GM12878 (cell line): ENCODE data around the gene LKAAEAR1. TPM values are rescaled to one million over a fixed set of nuclear protein-coding genes. Genes with fewer than 3 reads are reported as not detected.
A peak's percentile ranks its signal among the peaks of the same experiment; 100 is the strongest.

Source experiments
- ATAC-seq: fragments of 200-7000 bp; cut with Tn5 transposase; 3 replicates; pipeline ENCODE4 v1.9.1; 2020; ENCODE audit warnings: mild to moderate bottlenecking, moderate library complexity
- BruUV-seq: library from RNA; stranded (reverse); fragments of 400-500 nt; replicated peaks from 2 replicates; lab custom pipeline; 2021; lab: Mats Ljungman, UMichigan
- CTCF ChIA-PET: fragments of 300-600 bp; sonication (Branson Sonifier 250); formaldehyde crosslinking; extraction: SDS; loops from one replicate; lab custom pipeline; 2021; ENCODE audit warnings: inconsistent platforms; lab: Yijun Ruan, JAX
- POLR2A ChIA-PET: fragments of 350-600 bp; formaldehyde crosslinking; extraction: SDS; loops from one replicate; lab custom pipeline; 2021; ENCODE audit warnings: inconsistent platforms; lab: Charles Lee
- RAD21 ChIA-PET: fragments of 300-600 bp; sonication (Branson Sonifier 250); formaldehyde crosslinking; loops from one replicate; lab custom pipeline; 2023; ENCODE audit warnings: antibody characterized with exemption; ENCODE audit not compliant: unreplicated experiment; lab: Charles Lee
- SMC1A ChIA-PET: fragments of 300-600 bp; sonication (Branson Sonifier 250); formaldehyde crosslinking; loops from one replicate; lab custom pipeline; 2023; ENCODE audit not compliant: unreplicated experiment, uncharacterized antibody; lab: Charles Lee
- DNase-seq: peaks from one replicate; pipeline ENCODE4 v3.0.0-alpha.2; 2011; ENCODE audit warnings: low read depth, low spot score
- FAIRE-seq: peaks from 3 replicates; lab custom pipeline; 2011; peaks lifted over from hg19 to GRCh38; lab: Jason Lieb, UNC
- H2AFZ ChIP-seq: 2 replicates; pipeline ENCODE4 v1.6.0; 2011; ENCODE audit warnings: low read depth, low read length, control low read depth; ENCODE audit not compliant: control insufficient read depth
- H3K27ac ChIP-seq: 2 replicates; pipeline ENCODE4 v1.5.1; 2011; ENCODE audit warnings: control low read depth; ENCODE audit not compliant: control insufficient read depth, insufficient read depth
- H3K27me3 ChIP-seq, 2 experiments: replicated peaks in 1 of 2; 2 replicates each; pipeline versions ENCODE4 v1.6.0 to v1.6.1; 2011; ENCODE audit warnings: low read length in 1 of 2; ENCODE audit not compliant: control insufficient read depth in 2 of 2, insufficient read depth in 2 of 2
- H3K36me3 ChIP-seq, 2 experiments: 2 replicates each; pipeline ENCODE4 v1.5.1; 2011; ENCODE audit warnings: low read length in 1 of 2; ENCODE audit not compliant: control insufficient read depth in 2 of 2, insufficient read depth in 2 of 2
- H3K4me1 ChIP-seq: 2 replicates; pipeline ENCODE4 v1.6.1; 2011; ENCODE audit warnings: mild to moderate bottlenecking, low read length, moderate library complexity, mixed read lengths; ENCODE audit not compliant: control insufficient read depth, insufficient read depth
- H3K4me2 ChIP-seq: 2 replicates; pipeline ENCODE4 v1.6.0; 2011; ENCODE audit warnings: control low read depth; ENCODE audit not compliant: control insufficient read depth, insufficient read depth
- H3K4me3 ChIP-seq: fragments of 200-600 bp; sonication (generic); 2 replicates; pipeline ENCODE4 v1.5.1; 2016
- H3K79me2 ChIP-seq: 2 replicates; pipeline ENCODE4 v1.6.0; 2011; ENCODE audit warnings: low read length; ENCODE audit not compliant: control insufficient read depth, insufficient read depth
- H3K9ac ChIP-seq: 2 replicates; pipeline ENCODE4 v1.8.0; 2011; ENCODE audit warnings: low read length, control low read depth, mixed read lengths; ENCODE audit not compliant: control insufficient read depth, insufficient read depth
- H3K9me3 ChIP-seq: replicated peaks from 3 replicates; pipeline ENCODE4 v1.5.1; 2011; ENCODE audit warnings: mild to moderate bottlenecking, low read length; ENCODE audit not compliant: control insufficient read depth, insufficient read depth
- H4K20me1 ChIP-seq: 2 replicates; pipeline ENCODE4 v1.6.0; 2011; ENCODE audit not compliant: control insufficient read depth, insufficient read depth
- BCL11A ChIP-seq: IDR thresholded peaks from 2 replicates; pipeline ENCODE4 v1.6.1; 2011; ENCODE audit warnings: low read depth, low read length
- EED ChIP-seq: sonication (generic); IDR thresholded peaks from 2 replicates; pipeline ENCODE4 v1.6.1; 2016; ENCODE audit warnings: antibody characterized with exemption, low read depth
- EGR1 ChIP-seq, 2 experiments: IDR thresholded peaks; 1 replicate in 1 of 2; 2 replicates in 1 of 2; pipeline ENCODE4 v1.6.1; 2011 to 2012; ENCODE audit warnings: low read depth in 2 of 2, low read length in 2 of 2, borderline replicate concordance in 1 of 2, mild to moderate bottlenecking in 1 of 2, moderate library complexity in 1 of 2
- HDGF ChIP-seq: fragments of 450-650 bp; IDR thresholded peaks from 2 replicates; pipeline ENCODE4 v1.6.1; 2016; ENCODE audit warnings: antibody characterized with exemption
- ZNF207 ChIP-seq: fragments of 450-650 bp; IDR thresholded peaks from 2 replicates; pipeline ENCODE4 v1.6.1; 2014; ENCODE audit warnings: antibody characterized with exemption, mild to moderate bottlenecking, borderline replicate concordance
- WGBS: methylation state at CpG from one replicate; pipeline ENCODE4 v1.1.6; 2016; ENCODE audit warnings: low lambda C conversion rate; ENCODE audit not compliant: insufficient replicate concordance, insufficient coverage; ENCODE audit errors: missing lambda C conversion rate; 5-methylcytosine and 5-hydroxymethylcytosine counted together
- in situ Hi-C: fragments of 300-500 bp; cut with MboI; formaldehyde crosslinking; loops from 9 replicates; pipeline ENCODE4 v1.14.3; 2018; ENCODE audit warnings: mixed read lengths
- intact Hi-C: fragments of 100-400 bp; cut with micrococcal nuclease; formaldehyde crosslinking; loops from one replicate; pipeline ENCODE4 v1.14.2; 2022; ENCODE audit not compliant: unreplicated experiment
- polyA plus RNA-seq, 11 experiments: library from polyadenylated mRNA; depleted of rRNA in 4 of 11; unstranded in 6 of 11; stranded (reverse) in 5 of 11; fragments of >200 nt; fragmentation: Nextera tagmentation in 4 of 11; fragmentation: Illumina TruSeq in 1 of 11; extraction: Ambion mirVana in 4 of 11; extraction: Trizol in 1 of 11; gene quantifications; 1 replicate in 1 of 11; 2 replicates in 10 of 11; pipeline versions ENCODE4 v1.2.1 to v1.2.3, GENCODE V29; 2011 to 2016; ENCODE audit warnings: inconsistent platforms in 2 of 11, missing spikeins in 2 of 11, low read depth in 1 of 11
- total RNA-seq, 4 experiments: library from RNA; depleted of rRNA in 3 of 4; stranded (reverse); fragments of >200 nt in 3 of 4; fragmentation: Illumina TruSeq in 1 of 4; extraction: Trizol in 1 of 4; gene quantifications; 2 replicates each; pipeline versions ENCODE4 v1.2.1 to v1.2.3, GENCODE V29; 2013 to 2021
- TF ChIP-seq, protein P1 (sequence below): IDR thresholded peaks from 2 replicates; pipeline ENCODE4 v1.6.1; 2012; ENCODE audit warnings: improper control_type of control experiment, low read depth, low read length; ENCODE audit not compliant: insufficient replicate concordance
- TF ChIP-seq, protein P2 (sequence below): fragments of 450-650 bp; conservative IDR thresholded peaks from 2 replicates; pipeline ENCODE4 v1.6.1; 2017; ENCODE audit warnings: mild to moderate bottlenecking, moderate library complexity
- TF ChIP-seq, protein P3 (sequence below): IDR thresholded peaks from 2 replicates; pipeline ENCODE4 v1.6.1; 2012; ENCODE audit warnings: low read depth, low read length, improper control_type of control experiment

The LKAAEAR1 gene
- total and polyA plus RNA-seq, 10 of the 15 experiments (the other 5 are each of a cell fraction or from before 2014, with no cell fraction given): not detected

DNA sequence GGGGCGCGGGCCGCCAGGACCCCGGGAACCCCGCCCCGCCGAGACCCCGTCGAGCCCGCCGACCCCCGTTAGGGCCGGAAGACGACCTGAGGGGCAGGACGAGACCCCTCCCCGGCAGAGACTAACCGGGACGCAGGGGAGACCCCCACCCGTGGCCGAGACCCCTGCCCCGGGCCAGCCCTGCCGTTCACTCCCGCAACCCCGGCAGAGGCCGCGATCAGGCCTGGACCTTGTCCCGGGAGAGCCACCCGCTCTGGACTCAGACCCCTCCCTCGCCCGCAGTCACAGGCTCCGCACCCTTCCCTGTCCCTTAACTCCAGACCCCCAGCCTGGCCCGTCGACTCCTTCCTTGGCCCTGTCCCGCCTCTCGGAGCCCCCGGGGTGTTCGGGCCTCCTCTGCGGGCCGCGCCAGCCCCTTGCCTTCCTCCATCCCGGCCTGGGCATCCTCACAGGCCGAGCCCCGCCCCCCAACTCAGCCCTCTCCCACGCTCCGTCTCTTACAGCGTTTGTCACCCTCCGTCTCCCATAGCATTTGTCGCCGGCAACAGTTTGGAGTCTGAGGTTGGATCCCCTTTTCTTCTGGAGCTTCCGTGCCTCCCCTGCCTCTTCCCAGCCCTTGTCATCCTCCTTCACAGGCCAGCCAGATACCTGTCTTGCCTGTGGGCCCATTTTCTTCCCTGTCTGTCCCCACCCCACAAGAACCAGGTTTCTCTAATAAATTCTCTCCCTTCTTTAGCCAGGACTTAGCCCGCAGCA is 20.6 kb downstream of the LKAAEAR1 start:
- POLR2A ChIA-PET: interaction anchor here (0.5 to 3.0 kb wide), 5 partner anchors 10 to 535 kb away, joined by 3 to 11 read pairs (median 6); partner anchors contain the start of genes OPRL1 and RGS19
- H3K27me3 ChIP-seq: no peaks in the 10 kb centered on the region
- no peaks in the 10 kb centered on the region for H3K9me3 ChIP-seq
- ATAC-seq (no peak), FAIRE-seq (no peak), DNase-seq (no peak)
- intact Hi-C loops: loop anchor here (2.0 kb wide), 1 partner anchor 15 kb away; the partner anchor contains the start of gene RGS19
- SMC1A ChIA-PET: interaction anchor here (1.1 to 2.1 kb wide), 4 partner anchors 9 to 56 kb away, joined by 3 to 8 read pairs (median 6); partner anchors contain the start of gene RGS19
- peak overlapping the region; percentile 65; the same call in 1 of the 2 replicates for H2AFZ ChIP-seq
- in situ Hi-C loops: no loop called here
- RAD21 ChIA-PET: interaction anchor here (1.0 to 2.3 kb wide), 7 partner anchors 16 to 198 kb away, joined by 3 to 8 read pairs (median 5); partner anchors contain the start of genes OPRL1, RGS19, TPD52L2 and UCKL1
- H3K27ac ChIP-seq: peak overlapping the region; percentile 48
- TF ChIP-seq, protein P1, sequence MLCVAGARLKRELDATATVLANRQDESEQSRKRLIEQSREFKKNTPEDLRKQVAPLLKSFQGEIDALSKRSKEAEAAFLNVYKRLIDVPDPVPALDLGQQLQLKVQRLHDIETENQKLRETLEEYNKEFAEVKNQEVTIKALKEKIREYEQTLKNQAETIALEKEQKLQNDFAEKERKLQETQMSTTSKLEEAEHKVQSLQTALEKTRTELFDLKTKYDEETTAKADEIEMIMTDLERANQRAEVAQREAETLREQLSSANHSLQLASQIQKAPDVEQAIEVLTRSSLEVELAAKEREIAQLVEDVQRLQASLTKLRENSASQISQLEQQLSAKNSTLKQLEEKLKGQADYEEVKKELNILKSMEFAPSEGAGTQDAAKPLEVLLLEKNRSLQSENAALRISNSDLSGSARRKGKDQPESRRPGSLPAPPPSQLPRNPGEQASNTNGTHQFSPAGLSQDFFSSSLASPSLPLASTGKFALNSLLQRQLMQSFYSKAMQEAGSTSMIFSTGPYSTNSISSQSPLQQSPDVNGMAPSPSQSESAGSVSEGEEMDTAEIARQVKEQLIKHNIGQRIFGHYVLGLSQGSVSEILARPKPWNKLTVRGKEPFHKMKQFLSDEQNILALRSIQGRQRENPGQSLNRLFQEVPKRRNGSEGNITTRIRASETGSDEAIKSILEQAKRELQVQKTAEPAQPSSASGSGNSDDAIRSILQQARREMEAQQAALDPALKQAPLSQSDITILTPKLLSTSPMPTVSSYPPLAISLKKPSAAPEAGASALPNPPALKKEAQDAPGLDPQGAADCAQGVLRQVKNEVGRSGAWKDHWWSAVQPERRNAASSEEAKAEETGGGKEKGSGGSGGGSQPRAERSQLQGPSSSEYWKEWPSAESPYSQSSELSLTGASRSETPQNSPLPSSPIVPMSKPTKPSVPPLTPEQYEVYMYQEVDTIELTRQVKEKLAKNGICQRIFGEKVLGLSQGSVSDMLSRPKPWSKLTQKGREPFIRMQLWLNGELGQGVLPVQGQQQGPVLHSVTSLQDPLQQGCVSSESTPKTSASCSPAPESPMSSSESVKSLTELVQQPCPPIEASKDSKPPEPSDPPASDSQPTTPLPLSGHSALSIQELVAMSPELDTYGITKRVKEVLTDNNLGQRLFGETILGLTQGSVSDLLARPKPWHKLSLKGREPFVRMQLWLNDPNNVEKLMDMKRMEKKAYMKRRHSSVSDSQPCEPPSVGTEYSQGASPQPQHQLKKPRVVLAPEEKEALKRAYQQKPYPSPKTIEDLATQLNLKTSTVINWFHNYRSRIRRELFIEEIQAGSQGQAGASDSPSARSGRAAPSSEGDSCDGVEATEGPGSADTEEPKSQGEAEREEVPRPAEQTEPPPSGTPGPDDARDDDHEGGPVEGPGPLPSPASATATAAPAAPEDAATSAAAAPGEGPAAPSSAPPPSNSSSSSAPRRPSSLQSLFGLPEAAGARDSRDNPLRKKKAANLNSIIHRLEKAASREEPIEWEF: no peak
- TF ChIP-seq, protein P2, sequence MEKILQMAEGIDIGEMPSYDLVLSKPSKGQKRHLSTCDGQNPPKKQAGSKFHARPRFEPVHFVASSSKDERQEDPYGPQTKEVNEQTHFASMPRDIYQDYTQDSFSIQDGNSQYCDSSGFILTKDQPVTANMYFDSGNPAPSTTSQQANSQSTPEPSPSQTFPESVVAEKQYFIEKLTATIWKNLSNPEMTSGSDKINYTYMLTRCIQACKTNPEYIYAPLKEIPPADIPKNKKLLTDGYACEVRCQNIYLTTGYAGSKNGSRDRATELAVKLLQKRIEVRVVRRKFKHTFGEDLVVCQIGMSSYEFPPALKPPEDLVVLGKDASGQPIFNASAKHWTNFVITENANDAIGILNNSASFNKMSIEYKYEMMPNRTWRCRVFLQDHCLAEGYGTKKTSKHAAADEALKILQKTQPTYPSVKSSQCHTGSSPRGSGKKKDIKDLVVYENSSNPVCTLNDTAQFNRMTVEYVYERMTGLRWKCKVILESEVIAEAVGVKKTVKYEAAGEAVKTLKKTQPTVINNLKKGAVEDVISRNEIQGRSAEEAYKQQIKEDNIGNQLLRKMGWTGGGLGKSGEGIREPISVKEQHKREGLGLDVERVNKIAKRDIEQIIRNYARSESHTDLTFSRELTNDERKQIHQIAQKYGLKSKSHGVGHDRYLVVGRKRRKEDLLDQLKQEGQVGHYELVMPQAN: 0 out of 2 replicates have a peak, but pooled peaks have one; percentile 11
- no peak for TF ChIP-seq ZNF207
- TF ChIP-seq EED: 0 out of 2 replicates have a peak, but pooled peaks have one; percentile 5
- TF ChIP-seq, protein P3, sequence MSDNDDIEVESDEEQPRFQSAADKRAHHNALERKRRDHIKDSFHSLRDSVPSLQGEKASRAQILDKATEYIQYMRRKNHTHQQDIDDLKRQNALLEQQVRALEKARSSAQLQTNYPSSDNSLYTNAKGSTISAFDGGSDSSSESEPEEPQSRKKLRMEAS: no peak
- 0 out of 3 replicates have a peak, but pooled peaks of 1 of the 2 experiments have one; percentile 2 for TF ChIP-seq EGR1 (IDR thresholded peaks at IDR 0.05; ENCODE audit: borderline replicate concordance in 1 of 2, low read depth in 2 of 2, low read length in 2 of 2)
- TF ChIP-seq BCL11A: 0 out of 2 replicates have a peak, but pooled peaks have one; percentile 6
- TF ChIP-seq HDGF: 0 out of 2 replicates have a peak, but pooled peaks have one; percentile 73
- H3K9ac ChIP-seq: peak overlapping the region; percentile 82
- no peaks in the 10 kb centered on the region for H3K79me2 ChIP-seq
- peak overlapping the region; percentile 74 for H3K4me3 ChIP-seq
- 4% methylated on average over 51 of the region's 51 CpGs for WGBS
- H3K36me3 ChIP-seq: no peaks in the 10 kb centered on the region
- CTCF ChIA-PET: interaction anchor here (1.0 to 1.4 kb wide), 5 partner anchors 15 to 83 kb away, joined by 3 to 7 read pairs (median 5); partner anchors contain the start of gene PRPF6
- peaks cover 33% of the 10 kb centered on the region for H3K4me1 ChIP-seq
- H3K4me2 ChIP-seq: peak overlapping the region; percentile 85
- no peaks in the 10 kb centered on the region for H4K20me1 ChIP-seq
- BruUV-seq: TSS peak; percentile 74
